PFSK-1 (cell line): ENCODE data around the gene VPS16.

Experiments
- FOXP2 ChIP-seq: optimal IDR thresholded peaks from 2 replicates; pipeline ENCODE3; 2011; ENCODE audit warnings: borderline replicate concordance, control low read depth, inconsistent platforms; ENCODE audit not compliant: insufficient read depth; ENCODE audit errors: extremely low read length, extremely low read depth
- POLR2AphosphoS5 ChIP-seq: IDR thresholded peaks from 2 replicates; pipeline ENCODE4 v1.6.1; 2012; ENCODE audit warnings: low read depth, mild to moderate bottlenecking, control low read depth, low read length, moderate library complexity
- SIN3A ChIP-seq: IDR thresholded peaks from 2 replicates; pipeline ENCODE4 v1.6.1; 2012; ENCODE audit warnings: mild to moderate bottlenecking, low read length, moderate library complexity, borderline replicate concordance; ENCODE audit not compliant: insufficient read depth
- TAF1 ChIP-seq: IDR thresholded peaks from 2 replicates; pipeline ENCODE4 v1.6.1; 2012; ENCODE audit warnings: low read length, control low read depth, borderline replicate concordance; ENCODE audit not compliant: insufficient read depth
- TF ChIP-seq, protein P1 (sequence below), 2 experiments: IDR thresholded peaks; 2 replicates each; pipeline versions ENCODE4 v1.6.1 to v1.8.0; 2011 to 2012; ENCODE audit warnings: low read depth in 2 of 2, low read length in 2 of 2, control low read depth in 1 of 2, inconsistent platforms in 1 of 2, mild to moderate bottlenecking in 1 of 2, moderate library complexity in 1 of 2; ENCODE audit not compliant: insufficient read depth in 1 of 2

VPS16 gene

DNA sequence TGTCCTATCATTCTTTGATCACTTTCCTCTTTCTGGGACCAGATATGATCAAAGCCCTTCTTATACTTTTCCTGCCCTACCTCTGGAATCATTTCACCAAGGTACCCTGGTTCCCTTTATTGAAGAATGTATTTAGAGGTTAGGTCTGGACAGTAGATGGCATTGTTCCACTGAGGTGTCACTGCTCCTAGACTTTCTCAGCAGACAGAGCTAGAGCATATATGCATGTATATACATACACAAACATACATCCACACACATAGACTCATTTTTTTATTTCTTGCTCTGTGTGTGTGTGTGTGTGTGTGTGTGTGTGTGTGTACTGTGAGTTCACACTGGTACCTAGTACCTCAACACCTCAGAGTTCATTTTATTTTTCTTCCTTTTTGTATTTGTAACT is 73.6 kb downstream of the VPS16 start:
- no peak for TF ChIP-seq TAF1
- no peak for TF ChIP-seq SIN3A
- TF ChIP-seq FOXP2 = no peak
- no peak for TF ChIP-seq POLR2AphosphoS5
- TF ChIP-seq, protein P1, sequence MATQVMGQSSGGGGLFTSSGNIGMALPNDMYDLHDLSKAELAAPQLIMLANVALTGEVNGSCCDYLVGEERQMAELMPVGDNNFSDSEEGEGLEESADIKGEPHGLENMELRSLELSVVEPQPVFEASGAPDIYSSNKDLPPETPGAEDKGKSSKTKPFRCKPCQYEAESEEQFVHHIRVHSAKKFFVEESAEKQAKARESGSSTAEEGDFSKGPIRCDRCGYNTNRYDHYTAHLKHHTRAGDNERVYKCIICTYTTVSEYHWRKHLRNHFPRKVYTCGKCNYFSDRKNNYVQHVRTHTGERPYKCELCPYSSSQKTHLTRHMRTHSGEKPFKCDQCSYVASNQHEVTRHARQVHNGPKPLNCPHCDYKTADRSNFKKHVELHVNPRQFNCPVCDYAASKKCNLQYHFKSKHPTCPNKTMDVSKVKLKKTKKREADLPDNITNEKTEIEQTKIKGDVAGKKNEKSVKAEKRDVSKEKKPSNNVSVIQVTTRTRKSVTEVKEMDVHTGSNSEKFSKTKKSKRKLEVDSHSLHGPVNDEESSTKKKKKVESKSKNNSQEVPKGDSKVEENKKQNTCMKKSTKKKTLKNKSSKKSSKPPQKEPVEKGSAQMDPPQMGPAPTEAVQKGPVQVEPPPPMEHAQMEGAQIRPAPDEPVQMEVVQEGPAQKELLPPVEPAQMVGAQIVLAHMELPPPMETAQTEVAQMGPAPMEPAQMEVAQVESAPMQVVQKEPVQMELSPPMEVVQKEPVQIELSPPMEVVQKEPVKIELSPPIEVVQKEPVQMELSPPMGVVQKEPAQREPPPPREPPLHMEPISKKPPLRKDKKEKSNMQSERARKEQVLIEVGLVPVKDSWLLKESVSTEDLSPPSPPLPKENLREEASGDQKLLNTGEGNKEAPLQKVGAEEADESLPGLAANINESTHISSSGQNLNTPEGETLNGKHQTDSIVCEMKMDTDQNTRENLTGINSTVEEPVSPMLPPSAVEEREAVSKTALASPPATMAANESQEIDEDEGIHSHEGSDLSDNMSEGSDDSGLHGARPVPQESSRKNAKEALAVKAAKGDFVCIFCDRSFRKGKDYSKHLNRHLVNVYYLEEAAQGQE (IDR thresholded peaks at IDR 0.05; ENCODE audit: insufficient read depth in 1 of 2, low read depth in 2 of 2, low read length in 2 of 2) = no peak
